Peyer's patch (tissue), 4 donors: Measurements from ENCODE around the gene SLC50A1.

Experiments used
- CTCF ChIP-seq, 6 experiments: fragments of 450-650 bp in 4 of 6; fragments of 200-600 bp in 2 of 6; sonication (generic) in 1 of 6; IDR thresholded peaks; one replicate each; pipeline ENCODE4 v1.5.1; 2017 to 2019; ENCODE audit warnings: antibody characterized with exemption in 6 of 6, mild to moderate bottlenecking in 3 of 6, moderate library complexity in 1 of 6
- POLR2A ChIP-seq, 2 donors: fragments of 450-650 bp; IDR thresholded peaks; one replicate each; pipeline ENCODE4 v1.5.1; 2017; ENCODE audit warnings: antibody characterized with exemption in 2 of 2, mild to moderate bottlenecking in 2 of 2, moderate library complexity in 2 of 2

GRCh38 chr1:155176544-155177071 is 41.0 kb downstream of the SLC50A1 start:
- peak; percentile 87 to 95 (median 94) for TF ChIP-seq CTCF (IDR thresholded peaks at IDR 0.05)
- TF ChIP-seq POLR2A (IDR thresholded peaks at IDR 0.05), result no peak
